H9 (cell line): ENCODE measurements around the gene RNF227. TPM values are rescaled to one million over a fixed set of nuclear protein-coding genes. Genes with fewer than 3 reads are reported as not detected.
A peak's percentile ranks its signal among the peaks of the same experiment; 100 is the strongest.

Experiments used
- DNase-seq: peaks from one replicate; pipeline ENCODE4 v3.0.0-alpha.2; 2017
- H2AFZ ChIP-seq: one replicate; pipeline ENCODE4 v1.6.1; 2013; ENCODE audit warnings: mild to moderate bottlenecking, low read length, control low read depth, moderate library complexity
- H2AK5ac ChIP-seq: 2 replicates; pipeline ENCODE4 v1.6.1; 2013; ENCODE audit warnings: low read length, control low read depth, mixed read lengths; ENCODE audit not compliant: insufficient read length
- H2BK120ac ChIP-seq: one replicate; pipeline ENCODE4 v1.6.1; 2013; ENCODE audit warnings: low read depth, mild to moderate bottlenecking, low read length, control low read depth, inconsistent platforms; ENCODE audit not compliant: poor library complexity, severe bottlenecking
- H2BK12ac ChIP-seq: 2 replicates; pipeline ENCODE4 v1.6.1; 2013; ENCODE audit warnings: low read length, control low read depth, mixed read lengths, low read depth; ENCODE audit not compliant: insufficient read length
- H2BK15ac ChIP-seq: 2 replicates; pipeline ENCODE4 v1.6.1; 2013; ENCODE audit warnings: low read depth, low read length, control low read depth
- H2BK20ac ChIP-seq: one replicate; pipeline ENCODE4 v1.6.1; 2013; ENCODE audit warnings: low read depth, mild to moderate bottlenecking, low read length, control low read depth, inconsistent platforms; ENCODE audit not compliant: poor library complexity, severe bottlenecking
- H2BK5ac ChIP-seq: 2 replicates; pipeline ENCODE4 v1.6.1; 2013; ENCODE audit warnings: low read length, control low read depth, mixed read lengths; ENCODE audit not compliant: insufficient read length
- H3K14ac ChIP-seq: 2 replicates; pipeline ENCODE4 v1.6.1; 2013; ENCODE audit warnings: low read length, control low read depth; ENCODE audit not compliant: insufficient read depth
- H3K18ac ChIP-seq: 2 replicates; pipeline ENCODE4 v1.6.1; 2013; ENCODE audit warnings: low read depth, mild to moderate bottlenecking, mixed read lengths, low read length, control low read depth; ENCODE audit not compliant: insufficient read length
- H3K23ac ChIP-seq: 2 replicates; pipeline ENCODE4 v1.6.1; 2013; ENCODE audit warnings: low read length, control low read depth, mixed read lengths, low read depth; ENCODE audit not compliant: insufficient read length
- H3K23me2 ChIP-seq: 2 replicates; pipeline ENCODE4 v1.6.1; 2013; ENCODE audit warnings: low read depth, mild to moderate bottlenecking, mixed read lengths, low read length, control low read depth; ENCODE audit not compliant: insufficient read length, poor library complexity, severe bottlenecking
- H3K27ac ChIP-seq: 2 replicates; pipeline ENCODE4 v1.5.1; 2013; ENCODE audit warnings: low read length, control low read depth, mixed read lengths, low read depth; ENCODE audit not compliant: insufficient read length
- H3K27me3 ChIP-seq: 2 replicates; pipeline ENCODE4 v1.6.1; 2013; ENCODE audit warnings: low read length, control low read depth, inconsistent platforms; ENCODE audit not compliant: insufficient read depth
- H3K4ac ChIP-seq: 2 replicates; pipeline ENCODE4 v1.6.1; 2013; ENCODE audit warnings: low read depth, mild to moderate bottlenecking, control low read depth, inconsistent platforms, low read length, moderate library complexity
- H3K4me1 ChIP-seq: 2 replicates; pipeline ENCODE4 v1.6.1; 2013; ENCODE audit warnings: low read length, control low read depth, inconsistent platforms; ENCODE audit not compliant: insufficient read depth
- H3K4me2 ChIP-seq: 2 replicates; pipeline ENCODE4 v1.6.1; 2013; ENCODE audit warnings: low read length, control low read depth, mixed read lengths; ENCODE audit not compliant: insufficient read length, insufficient read depth
- H3K56ac ChIP-seq: 2 replicates; pipeline ENCODE4 v1.6.1; 2013; ENCODE audit warnings: low read depth, mild to moderate bottlenecking, mixed read lengths, low read length, control low read depth; ENCODE audit not compliant: insufficient read length
- H3K79me1 ChIP-seq: 2 replicates; pipeline ENCODE4 v1.6.1; 2013; ENCODE audit warnings: low read depth, mild to moderate bottlenecking, moderate library complexity, low read length, control low read depth, inconsistent platforms; ENCODE audit not compliant: insufficient read depth, poor library complexity, severe bottlenecking
- H3K79me2 ChIP-seq: 2 replicates; pipeline ENCODE4 v1.6.1; 2013; ENCODE audit warnings: low read length, control low read depth, inconsistent platforms; ENCODE audit not compliant: insufficient read depth
- H3K9ac ChIP-seq: 2 replicates; pipeline ENCODE4 v1.6.1; 2013; ENCODE audit warnings: low read length, control low read depth, mixed read lengths; ENCODE audit not compliant: insufficient read length; ENCODE audit errors: extremely low read depth
- H3K9me3 ChIP-seq: one replicate; pipeline ENCODE4 v1.6.1; 2013; ENCODE audit warnings: low read depth, low read length, inconsistent platforms; ENCODE audit not compliant: control insufficient read depth
- H3T11ph ChIP-seq: one replicate; pipeline ENCODE4 v1.6.1; 2013; ENCODE audit warnings: mild to moderate bottlenecking, low read length, control low read depth, inconsistent platforms
- H4K20me1 ChIP-seq: one replicate; pipeline ENCODE4 v1.6.1; 2013; ENCODE audit not compliant: control insufficient read depth, insufficient read length, insufficient read depth
- H4K5ac ChIP-seq: 2 replicates; pipeline ENCODE4 v1.6.1; 2013; ENCODE audit warnings: low read depth, mild to moderate bottlenecking, mixed read lengths, low read length, control low read depth; ENCODE audit not compliant: insufficient read length
- H4K8ac ChIP-seq: replicated peaks from 2 replicates; pipeline ENCODE4 v1.6.1; 2013; ENCODE audit warnings: low read length, control low read depth, mixed read lengths, low read depth; ENCODE audit not compliant: insufficient read length
- H4K91ac ChIP-seq: 2 replicates; pipeline ENCODE4 v1.6.1; 2013; ENCODE audit warnings: low read depth, mild to moderate bottlenecking, moderate library complexity, mixed read lengths, low read length, control low read depth; ENCODE audit not compliant: insufficient read length
- H3K27ac Mint-ChIP-seq, 3 experiments: 2 replicates in 2 of 3; 3 replicates in 1 of 3; pipeline ENCODE4 v1.8.0; 2020 to 2021; ENCODE audit warnings: mixed read lengths in 3 of 3, mild to moderate bottlenecking in 1 of 3, moderate library complexity in 1 of 3
- H3K27me3 Mint-ChIP-seq: 2 replicates; pipeline ENCODE4 v1.8.0; 2021; ENCODE audit warnings: low read depth, mild to moderate bottlenecking, moderate library complexity, mixed read lengths
- H3K36me3 Mint-ChIP-seq, 3 experiments: 2 replicates in 2 of 3; 3 replicates in 1 of 3; pipeline ENCODE4 v1.8.0; 2020 to 2021; ENCODE audit warnings: low read depth in 3 of 3, mixed read lengths in 3 of 3; ENCODE audit not compliant: insufficient read depth in 1 of 3
- H3K4me1 Mint-ChIP-seq, 2 experiments: 2 replicates each; pipeline ENCODE4 v1.8.0; 2020; ENCODE audit warnings: mixed read lengths in 2 of 2
- H3K4me3 Mint-ChIP-seq, 2 experiments: 2 replicates in 1 of 2; 3 replicates in 1 of 2; pipeline ENCODE4 v1.8.0; 2020 to 2021; ENCODE audit warnings: mild to moderate bottlenecking in 2 of 2, mixed read lengths in 2 of 2, moderate library complexity in 1 of 2
- H3K9me3 Mint-ChIP-seq, 2 experiments: 2 replicates in 1 of 2; 3 replicates in 1 of 2; pipeline ENCODE4 v1.8.0; 2020; ENCODE audit warnings: mild to moderate bottlenecking in 2 of 2, mixed read lengths in 2 of 2, moderate library complexity in 1 of 2
- CTCF ChIP-seq: fragments of 200-600 bp; sonication (generic); conservative IDR thresholded peaks from 3 replicates; pipeline ENCODE4 v1.8.0; 2021; ENCODE audit warnings: antibody characterized with exemption, mild to moderate bottlenecking
- WGBS: extraction: QIAGEN DNeasy Blood & Tissue Kit; methylation state at CpG from one replicate; pipeline ENCODE4 v1.1.7; 2013; ENCODE audit warnings: missing lambda C conversion rate, low lambda C conversion rate, mixed read lengths; ENCODE audit not compliant: insufficient read length; ENCODE audit errors: extremely low coverage; 5-methylcytosine and 5-hydroxymethylcytosine counted together
- total RNA-seq: library from RNA; stranded (reverse); gene quantifications from 2 replicates; pipeline ENCODE4 v1.2.1, GENCODE V29; 2021

RNF227 gene
- total RNA-seq, 1 experiment from 2014 or later: 1.9 TPM

DNA sequence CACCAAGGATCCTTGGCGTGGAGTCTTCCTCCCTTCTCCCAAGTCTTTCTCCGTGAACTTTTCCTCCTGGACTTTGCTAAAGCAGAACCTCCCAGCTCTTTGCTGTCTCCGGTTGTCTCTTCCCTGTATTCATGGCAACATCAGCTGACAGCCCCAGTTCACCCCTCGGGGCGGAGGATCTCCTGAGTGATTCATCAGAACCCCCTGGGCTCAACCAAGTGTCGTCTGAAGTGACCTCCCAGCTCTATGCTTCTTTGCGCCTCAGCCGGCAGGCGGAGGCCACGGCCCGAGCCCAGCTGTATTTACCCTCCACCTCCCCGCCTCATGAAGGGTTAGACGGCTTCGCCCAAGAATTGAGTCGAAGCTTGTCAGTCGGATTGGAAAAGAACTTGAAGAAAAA lies 16.9 kb upstream of the RNF227 start:
- Histone ChIP-seq H2BK120ac (no peak overlapping the region), H4K5ac (no peak overlapping the region), H3T11ph (no peak overlapping the region), H3K4me2 (peak overlapping the region; percentile 96), H3K4me1 (no peaks in the 10 kb centered on the region), H2BK12ac (no peak overlapping the region), H2BK20ac (no peak overlapping the region), H3K23me2 (peaks cover 14% of the 10 kb centered on the region), H3K14ac (no peak overlapping the region), H4K20me1 (no peaks in the 10 kb centered on the region), H3K9me3 (no peaks in the 10 kb centered on the region), H3K4ac (no peak overlapping the region), H3K27me3 (peaks cover 10% of the 10 kb centered on the region; the same call in 1 of the 2 replicates), H3K18ac (no peak overlapping the region), H3K56ac (no peak overlapping the region), H3K79me2 (no peaks in the 10 kb centered on the region), H4K8ac (no peak overlapping the region), H2BK5ac (no peak overlapping the region), H3K79me1 (no peaks in the 10 kb centered on the region), H3K23ac (no peak overlapping the region), H2AK5ac (no peak overlapping the region), H3K9ac (peak overlapping the region; percentile 37), H3K27ac (no peak overlapping the region), H2BK15ac (no peak overlapping the region), H2AFZ (no peak overlapping the region), H4K91ac (no peak overlapping the region)
- Mint-ChIP-seq H3K4me1 (peaks cover 27 to 28% of the 10 kb centered on the region in 2 experiments), H3K36me3 (peaks cover 4 to 29% (median 25%) of the 10 kb centered on the region in 3 experiments; a peak in 5 of 7 replicates), H3K27me3 (peaks cover 21% of the 10 kb centered on the region), H3K9me3 (no peaks in the 10 kb centered on the region), H3K4me3 (peak overlapping the region; percentile 93 to 94), H3K27ac (peak overlapping the region in 1 of 3 experiments; percentile 45; a peak in 1 of 7 replicates)
- peak; percentile 67 for DNase-seq
- peak; percentile 23; the same call in 2 of the 3 replicates for TF ChIP-seq CTCF
- WGBS: no CpG with 5 or more reads among the region's 16 CpGs
